ENCODE data around the gene CAMK1D.
A peak's percentile ranks its signal among the peaks of the same experiment; 100 is the strongest.

Gene CAMK1D

GRCh38 chr10:12561307-12561706 lies 212.0 kb downstream of the CAMK1D start:
- no peaks in the 10 kb centered on the region for H3K36me3 ChIP-seq (ENCODE audit: control insufficient read depth in 2 of 2, insufficient read depth in 1 of 2, low read length in 2 of 2)
- no peak overlapping the region for H3K27ac ChIP-seq (ENCODE audit: extremely low read depth, low read depth, low read length)
- H3K9me3 ChIP-seq (ENCODE audit: control insufficient read depth, insufficient read depth, low read depth, low read length) = no peaks in the 10 kb centered on the region
- no peak overlapping the region for H3K4me3 ChIP-seq (ENCODE audit: low read depth, low read length)
- ChIA-PET POLR2A (no interaction called here), CTCF (interaction anchor here (0.6 kb wide), 1 partner anchor 394 kb away, joined by 3 read pairs; no protein-coding TSS in a partner anchor)
- no peaks in the 10 kb centered on the region for H3K4me1 ChIP-seq (ENCODE audit: control insufficient read depth, insufficient read depth, low read length)
- no peak for TF ChIP-seq ZNF639 (tag by site-specific recombination; IDR thresholded peaks at IDR 0.05)
- TF ChIP-seq ZFP41 (tag by site-specific recombination; IDR thresholded peaks at IDR 0.05; ENCODE audit: borderline replicate concordance) = no peak
- TF ChIP-seq SALL2 (tag by site-specific recombination; IDR thresholded peaks at IDR 0.05; ENCODE audit: borderline replicate concordance) = no peak
- no peak for TF ChIP-seq ZNF623 (tag by site-specific recombination; IDR thresholded peaks at IDR 0.05)
- no peak for TF ChIP-seq ZNF311 (tag by site-specific recombination; IDR thresholded peaks at IDR 0.05; ENCODE audit: borderline replicate concordance)
- TF ChIP-seq ZNF514 (tag by site-specific recombination; IDR thresholded peaks at IDR 0.05) = no peak
- TF ChIP-seq ZNF561 (tag by site-specific recombination; IDR thresholded peaks at IDR 0.05; ENCODE audit: borderline replicate concordance) = no peak
- TF ChIP-seq OSR2 (tag by site-specific recombination; IDR thresholded peaks at IDR 0.05) = no peak
- no peak for TF ChIP-seq ZNF521 (tag by site-specific recombination; IDR thresholded peaks at IDR 0.05)
- no peak for TF ChIP-seq ZNF140 (tag by site-specific recombination; IDR thresholded peaks at IDR 0.05)
- TF ChIP-seq KLF8 (tag by site-specific recombination; IDR thresholded peaks at IDR 0.05) = no peak

- CTCF ChIA-PET = interaction anchor here (0.6 kb wide), 1 partner anchor 393 kb away, joined by 3 read pairs; no protein-coding TSS in a partner anchor
Observed at GRCh38 chr10:12561720-12562119, 212.4 kb downstream of the CAMK1D start.

GRCh38 chr10:12563489-12563888 lies 214.1 kb downstream of the CAMK1D start:
- no peak overlapping the region for H3K27ac ChIP-seq (ENCODE audit: extremely low read depth, low read depth, low read length)
- H3K4me1 ChIP-seq (ENCODE audit: control insufficient read depth, insufficient read depth, low read length) = no peaks in the 10 kb centered on the region
- no peak for TF ChIP-seq ZSCAN5A (tag by site-specific recombination; IDR thresholded peaks at IDR 0.05)
- peak; percentile 96 for TF ChIP-seq ZNF596 (tag by site-specific recombination; IDR thresholded peaks at IDR 0.05)
- TF ChIP-seq ZNF202 (tag by site-specific recombination; IDR thresholded peaks at IDR 0.05; ENCODE audit: borderline replicate concordance) = no peak
- no peak for TF ChIP-seq ZNF423 (tag by site-specific recombination; IDR thresholded peaks at IDR 0.05)
- TF ChIP-seq OVOL3 (tag by site-specific recombination; IDR thresholded peaks at IDR 0.05) = no peak
- TF ChIP-seq ZNF175 (tag by site-specific recombination; IDR thresholded peaks at IDR 0.05) = no peak
- ChIA-PET CTCF (interaction anchor here (0.7 kb wide), 1 partner anchor 58 kb away, joined by 3 read pairs; no protein-coding TSS in a partner anchor), POLR2A (no interaction called here)
- H3K4me3 ChIP-seq (ENCODE audit: low read depth, low read length) = no peak overlapping the region
- no peaks in the 10 kb centered on the region for H3K9me3 ChIP-seq (ENCODE audit: control insufficient read depth, insufficient read depth, low read depth, low read length)
- no peaks in the 10 kb centered on the region for H3K36me3 ChIP-seq (ENCODE audit: control insufficient read depth in 2 of 2, insufficient read depth in 1 of 2, low read length in 2 of 2)

More at GRCh38 chr10:12561720-12562119, 212.4 kb downstream of the CAMK1D start:
- no peaks in the 10 kb centered on the region for H3K9me3 ChIP-seq (ENCODE audit: control insufficient read depth, insufficient read depth, low read depth, low read length)
- H3K4me3 ChIP-seq (ENCODE audit: low read depth, low read length) = no peak overlapping the region
- no peaks in the 10 kb centered on the region for H3K36me3 ChIP-seq (ENCODE audit: control insufficient read depth in 2 of 2, insufficient read depth in 1 of 2, low read length in 2 of 2)
- no peak overlapping the region for H3K27ac ChIP-seq (ENCODE audit: extremely low read depth, low read depth, low read length)
- POLR2A ChIA-PET = no interaction called here
- no peaks in the 10 kb centered on the region for H3K4me1 ChIP-seq (ENCODE audit: control insufficient read depth, insufficient read depth, low read length)
- TF ChIP-seq ZSCAN16 (tag by site-specific recombination; IDR thresholded peaks at IDR 0.05) (no peak), ZNF132 (tag by site-specific recombination; IDR thresholded peaks at IDR 0.05; ENCODE audit: borderline replicate concordance) (no peak), ZNF544 (tag by site-specific recombination; IDR thresholded peaks at IDR 0.05) (no peak), ZNF169 (tag by site-specific recombination; IDR thresholded peaks at IDR 0.05) (no peak)

Measured in HEK293 (cell line).